ENCODE results near the gene GCDH. TPM values are rescaled to one million over a fixed set of nuclear protein-coding genes. Genes with fewer than 3 reads are reported as not detected.

GCDH gene
- total RNA-seq, 4 donors from 2014 or later = 31.2 to 63.7 (median 46.7) TPM

DNA sequence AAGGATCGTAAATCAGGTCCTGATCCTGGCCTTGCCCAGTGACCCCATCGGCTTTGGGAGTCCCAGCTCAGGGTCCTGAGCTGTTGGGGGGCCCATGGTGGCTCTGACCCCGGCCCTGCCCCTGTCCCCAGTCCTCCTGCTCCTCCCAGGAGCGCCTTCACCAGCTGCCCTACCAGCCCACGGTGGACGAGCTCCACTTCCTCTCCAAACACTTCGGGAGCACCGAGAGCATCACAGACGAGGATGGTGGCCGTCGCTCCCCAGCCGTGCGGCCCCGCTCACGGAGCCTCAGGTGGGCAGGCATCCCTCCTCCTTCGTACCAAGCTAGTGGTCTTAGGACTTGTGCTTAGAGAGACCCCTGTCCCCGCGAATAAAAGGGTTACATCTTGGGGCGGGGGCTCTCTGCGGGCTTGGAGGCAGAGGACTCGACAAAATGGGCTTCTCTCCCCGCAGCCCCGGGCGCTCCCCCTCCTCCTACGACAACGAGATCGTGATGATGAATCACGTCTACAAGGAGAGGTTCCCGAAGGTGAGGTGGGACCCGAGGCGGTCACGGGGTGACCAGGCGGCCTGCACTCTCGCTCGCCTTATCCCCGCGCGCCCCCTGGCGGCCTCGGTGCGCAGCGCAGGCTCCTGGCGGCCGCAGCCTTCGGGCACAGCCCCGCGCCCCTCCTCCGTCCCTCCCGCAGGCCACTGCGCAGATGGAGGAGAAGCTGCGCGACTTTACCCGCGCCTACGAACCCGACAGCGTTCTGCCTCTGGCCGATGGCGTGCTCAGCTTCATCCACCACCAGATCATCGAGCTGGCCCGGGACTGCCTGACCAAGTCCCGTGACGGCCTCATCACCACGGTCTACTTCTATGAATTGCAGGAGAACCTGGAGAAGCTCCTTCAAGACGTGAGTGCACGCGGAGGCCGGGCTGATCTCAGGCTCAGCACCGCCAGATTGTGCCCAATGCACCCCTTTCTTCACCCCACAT, 43.5 kb upstream of the GCDH start:
- no peak overlapping the region for H3K27ac ChIP-seq
- intact Hi-C loops (cut with DNase I) = loop anchor here (5.0 to 10.0 kb wide), 3 partner anchors 80 to 283 kb away; no protein-coding TSS in a partner anchor
- peak overlapping the region in 1 of 3 donors; percentile 2 for H3K4me3 ChIP-seq (replicated peaks in 1 of 3)
- peaks cover 0 to 8% of the 10 kb centered on the region in 2 donors for H3K4me1 ChIP-seq
- H3K9me3 ChIP-seq = no peaks in the 10 kb centered on the region
- TF ChIP-seq POLR2A (IDR thresholded peaks at IDR 0.05) = no peak
- TF ChIP-seq, protein P1, sequence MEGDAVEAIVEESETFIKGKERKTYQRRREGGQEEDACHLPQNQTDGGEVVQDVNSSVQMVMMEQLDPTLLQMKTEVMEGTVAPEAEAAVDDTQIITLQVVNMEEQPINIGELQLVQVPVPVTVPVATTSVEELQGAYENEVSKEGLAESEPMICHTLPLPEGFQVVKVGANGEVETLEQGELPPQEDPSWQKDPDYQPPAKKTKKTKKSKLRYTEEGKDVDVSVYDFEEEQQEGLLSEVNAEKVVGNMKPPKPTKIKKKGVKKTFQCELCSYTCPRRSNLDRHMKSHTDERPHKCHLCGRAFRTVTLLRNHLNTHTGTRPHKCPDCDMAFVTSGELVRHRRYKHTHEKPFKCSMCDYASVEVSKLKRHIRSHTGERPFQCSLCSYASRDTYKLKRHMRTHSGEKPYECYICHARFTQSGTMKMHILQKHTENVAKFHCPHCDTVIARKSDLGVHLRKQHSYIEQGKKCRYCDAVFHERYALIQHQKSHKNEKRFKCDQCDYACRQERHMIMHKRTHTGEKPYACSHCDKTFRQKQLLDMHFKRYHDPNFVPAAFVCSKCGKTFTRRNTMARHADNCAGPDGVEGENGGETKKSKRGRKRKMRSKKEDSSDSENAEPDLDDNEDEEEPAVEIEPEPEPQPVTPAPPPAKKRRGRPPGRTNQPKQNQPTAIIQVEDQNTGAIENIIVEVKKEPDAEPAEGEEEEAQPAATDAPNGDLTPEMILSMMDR (IDR thresholded peaks at IDR 0.05) = peak; percentile 80 to 99 (median 98)
- WGBS, 2 donors = 23 to 31% methylated on average over 17 to 31 of the region's 69 CpGs
- H3K36me3 ChIP-seq = no peaks in the 10 kb centered on the region
- H3K27me3 ChIP-seq = peaks cover 2% of the 10 kb centered on the region
- DNase-seq = peak; percentile 87 to 88

DNA sequence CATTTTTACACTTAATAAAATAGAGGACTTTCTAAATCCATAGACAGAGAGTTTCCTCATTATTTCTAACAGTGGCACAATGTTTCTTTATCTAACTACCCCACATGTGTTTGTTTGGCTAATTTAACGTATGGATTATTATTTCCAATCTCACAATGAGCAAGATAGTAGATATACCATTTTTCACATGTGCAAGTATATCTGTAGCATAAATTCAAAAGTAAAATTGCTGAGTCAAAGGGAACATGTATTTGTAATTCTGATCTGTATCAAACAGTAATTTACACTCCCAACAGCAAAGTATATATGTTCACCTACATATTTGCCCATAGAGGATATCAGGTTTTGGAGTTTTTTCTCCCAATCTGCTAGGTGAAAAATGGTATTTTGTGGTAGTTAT, 34.3 kb upstream of the GCDH start:
- 88 to 91% methylated on average over 1 of the region's 1 CpG for WGBS, 2 donors
- no peak overlapping the region for H3K4me3 ChIP-seq (replicated peaks in 1 of 3)
- DNase-seq = no peak
- intact Hi-C loops (cut with DNase I) = no loop called here
- no peaks in the 10 kb centered on the region for H3K9me3 ChIP-seq
- H3K36me3 ChIP-seq = no peaks in the 10 kb centered on the region
- TF ChIP-seq, protein P1 (IDR thresholded peaks at IDR 0.05) = no peak
- TF ChIP-seq POLR2A (IDR thresholded peaks at IDR 0.05) = no peak
- H3K4me1 ChIP-seq = no peaks in the 10 kb centered on the region
- H3K27me3 ChIP-seq = no peaks in the 10 kb centered on the region
- H3K27ac ChIP-seq = no peak overlapping the region

DNA sequence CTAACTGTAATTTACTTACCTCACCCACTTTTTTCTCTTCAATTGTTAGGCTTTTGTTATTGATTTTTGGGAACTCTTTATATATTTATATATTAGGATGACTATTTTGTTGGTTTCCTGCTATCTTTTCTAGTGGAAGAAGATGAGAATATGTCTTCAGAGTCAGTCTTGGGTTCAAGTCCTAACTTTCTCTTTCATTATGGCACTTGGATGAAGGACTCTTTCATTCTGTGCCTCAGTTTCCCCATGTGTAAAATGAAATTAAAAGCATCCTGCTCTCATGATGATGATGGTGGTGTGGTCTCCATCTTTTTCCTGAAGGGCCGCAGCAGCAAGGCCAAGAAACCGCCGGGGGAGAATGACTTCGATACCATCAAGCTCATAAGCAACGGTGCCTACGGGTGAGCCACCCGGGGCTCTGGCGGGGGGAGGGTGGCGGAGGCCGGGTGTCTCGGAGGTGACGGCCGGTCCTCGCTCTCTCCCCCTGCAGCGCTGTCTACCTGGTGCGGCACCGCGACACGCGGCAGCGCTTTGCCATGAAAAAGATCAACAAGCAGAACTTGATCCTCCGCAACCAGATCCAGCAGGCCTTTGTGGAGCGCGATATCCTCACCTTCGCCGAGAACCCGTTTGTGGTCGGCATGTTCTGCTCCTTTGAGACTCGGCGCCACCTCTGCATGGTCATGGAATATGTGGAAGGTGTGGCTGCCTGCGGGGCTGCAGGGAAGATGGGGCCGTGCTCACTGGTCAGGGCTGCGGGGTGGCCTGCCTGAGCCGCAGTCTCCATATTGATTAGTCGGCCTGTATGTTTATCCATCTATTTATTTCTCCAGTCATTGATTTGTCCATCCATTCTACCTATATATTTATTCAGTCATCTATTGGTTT, 32.7 kb upstream of the GCDH start:
- Histone ChIP-seq H3K4me3 (replicated peaks in 1 of 3) (no peak overlapping the region), H3K4me1 (no peaks in the 10 kb centered on the region), H3K9me3 (no peaks in the 10 kb centered on the region), H3K27me3 (no peaks in the 10 kb centered on the region), H3K36me3 (no peaks in the 10 kb centered on the region), H3K27ac (no peak overlapping the region)
- TF ChIP-seq POLR2A (IDR thresholded peaks at IDR 0.05) = no peak
- TF ChIP-seq, protein P1 (IDR thresholded peaks at IDR 0.05) = no peak
- intact Hi-C loops (cut with DNase I) = no loop called here
- DNase-seq = no peak
- WGBS, 2 donors = 94 to 95% methylated on average over 35 of the region's 35 CpGs

DNA sequence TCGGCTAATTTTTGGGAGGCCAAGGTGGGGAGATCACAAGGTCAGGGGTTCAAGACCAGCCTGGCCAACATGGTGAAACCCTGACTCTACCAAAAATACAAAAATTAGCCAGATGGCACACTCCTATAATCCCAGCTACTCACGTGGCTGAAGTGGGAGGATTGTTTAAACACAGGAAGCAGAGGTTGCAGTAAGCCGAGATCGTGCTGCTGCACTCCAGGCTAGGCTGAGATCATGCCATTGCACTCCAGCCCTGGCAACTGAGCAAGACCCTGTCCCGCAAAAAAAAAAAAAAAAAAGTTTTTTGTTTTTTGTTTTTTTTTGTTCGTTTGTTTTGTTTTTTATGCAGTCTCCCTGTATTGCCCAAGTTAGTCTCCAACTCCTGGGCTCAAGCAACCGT, 31.4 kb upstream of the GCDH start:
- Histone ChIP-seq H3K9me3 (no peaks in the 10 kb centered on the region), H3K36me3 (no peaks in the 10 kb centered on the region), H3K27ac (no peak overlapping the region), H3K27me3 (no peaks in the 10 kb centered on the region), H3K4me3 (replicated peaks in 1 of 3) (no peak overlapping the region), H3K4me1 (no peaks in the 10 kb centered on the region)
- no peak for TF ChIP-seq POLR2A (IDR thresholded peaks at IDR 0.05)
- TF ChIP-seq, protein P1 (IDR thresholded peaks at IDR 0.05) = no peak
- DNase-seq = no peak
- intact Hi-C loops (cut with DNase I) = no loop called here
- WGBS, 2 donors = 47 to 48% methylated on average over 7 of the region's 7 CpGs
